Tibial nerve (tissue), 3 donors: ENCODE data around the gene ABHD15.

ENCODE experiments used
- POLR2A ChIP-seq, 2 donors: fragments of 450-650 bp; IDR thresholded peaks; one replicate each; pipeline ENCODE4 v1.6.1; 2017; ENCODE audit warnings: antibody characterized with exemption in 2 of 2, mild to moderate bottlenecking in 2 of 2, moderate library complexity in 2 of 2
- TF ChIP-seq, protein P1 (sequence below), 5 experiments: fragments of 200-600 bp in 3 of 5; fragments of 450-650 bp in 2 of 5; sonication (generic) in 3 of 5; IDR thresholded peaks; one replicate each; pipeline ENCODE4 v1.5.1; 2016 to 2019; ENCODE audit warnings: antibody characterized with exemption in 5 of 5, mild to moderate bottlenecking in 3 of 5, moderate library complexity in 2 of 5

- TF ChIP-seq, protein P1, sequence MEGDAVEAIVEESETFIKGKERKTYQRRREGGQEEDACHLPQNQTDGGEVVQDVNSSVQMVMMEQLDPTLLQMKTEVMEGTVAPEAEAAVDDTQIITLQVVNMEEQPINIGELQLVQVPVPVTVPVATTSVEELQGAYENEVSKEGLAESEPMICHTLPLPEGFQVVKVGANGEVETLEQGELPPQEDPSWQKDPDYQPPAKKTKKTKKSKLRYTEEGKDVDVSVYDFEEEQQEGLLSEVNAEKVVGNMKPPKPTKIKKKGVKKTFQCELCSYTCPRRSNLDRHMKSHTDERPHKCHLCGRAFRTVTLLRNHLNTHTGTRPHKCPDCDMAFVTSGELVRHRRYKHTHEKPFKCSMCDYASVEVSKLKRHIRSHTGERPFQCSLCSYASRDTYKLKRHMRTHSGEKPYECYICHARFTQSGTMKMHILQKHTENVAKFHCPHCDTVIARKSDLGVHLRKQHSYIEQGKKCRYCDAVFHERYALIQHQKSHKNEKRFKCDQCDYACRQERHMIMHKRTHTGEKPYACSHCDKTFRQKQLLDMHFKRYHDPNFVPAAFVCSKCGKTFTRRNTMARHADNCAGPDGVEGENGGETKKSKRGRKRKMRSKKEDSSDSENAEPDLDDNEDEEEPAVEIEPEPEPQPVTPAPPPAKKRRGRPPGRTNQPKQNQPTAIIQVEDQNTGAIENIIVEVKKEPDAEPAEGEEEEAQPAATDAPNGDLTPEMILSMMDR (IDR thresholded peaks at IDR 0.05), result no peak
- TF ChIP-seq POLR2A (IDR thresholded peaks at IDR 0.05), result no peak
Measured at GRCh38 chr17:29578626-29579485, 12.0 kb upstream of the ABHD15 start.
